22Rv1 (cell line): ENCODE measurements around the gene RCSD1.

ENCODE experiments used
- CTCF ChIP-seq: fragments of 450-650 bp; IDR thresholded peaks from 2 replicates; pipeline ENCODE4 v1.5.1; 2017; ENCODE audit warnings: mild to moderate bottlenecking
- ZFX ChIP-seq: fragments of 450-650 bp; IDR thresholded peaks from 2 replicates; pipeline ENCODE4 v1.6.1; 2017; ENCODE audit warnings: antibody characterized with exemption, borderline replicate concordance

GRCh38 chr1:167623951-167624350 is 6.1 kb upstream of the RCSD1 start:
- TF ChIP-seq CTCF, result no peak
- no peak for TF ChIP-seq ZFX
